Astrocyte of the spinal cord (primary cell): ENCODE measurements around the gene TRAK1.
A peak's percentile ranks its signal among the peaks of the same experiment; 100 is the strongest.

Experiments
- DNase-seq: peaks from one replicate; pipeline ENCODE4 v3.0.0; 2011; ENCODE audit warnings: low read depth, low spot score
- H3K4me3 ChIP-seq: 2 replicates; pipeline ENCODE4 v1.5.1; 2011; ENCODE audit warnings: low read depth, mild to moderate bottlenecking, low read length, moderate library complexity
- CTCF ChIP-seq: IDR thresholded peaks from 2 replicates; pipeline ENCODE4 v1.5.1; 2012; ENCODE audit warnings: low read depth, mild to moderate bottlenecking, low read length, inconsistent platforms
- in situ Hi-C: cut with HindIII; loops from 2 replicates; pipeline ENCODE4 v1.10.0; 2017; ENCODE audit warnings: low sequenced_read_pairs

TRAK1 gene

GRCh38 chr3:42051384-42052131 lies 39.6 kb upstream of the TRAK1 start:
- no peak overlapping the region for H3K4me3 ChIP-seq
- no peak for TF ChIP-seq CTCF
- no peak for DNase-seq
- in situ Hi-C loops, result no loop called here

- TF ChIP-seq CTCF, result no peak
- in situ Hi-C loops, result no loop called here
- H3K4me3 ChIP-seq, result no peak overlapping the region
- DNase-seq, result no peak
Measured at GRCh38 chr3:42052132-42052483, 39.0 kb upstream of the TRAK1 start.

GRCh38 chr3:42052484-42053351 lies 38.4 kb upstream of the TRAK1 start:
- DNase-seq, result peak; percentile 78
- H3K4me3 ChIP-seq, result no peak overlapping the region
- TF ChIP-seq CTCF, result no peak
- in situ Hi-C loops, result no loop called here

GRCh38 chr3:42053476-42053875 lies 37.7 kb upstream of the TRAK1 start:
- no peak for TF ChIP-seq CTCF
- no peak overlapping the region for H3K4me3 ChIP-seq
- DNase-seq, result no peak
- in situ Hi-C loops, result no loop called here

- H3K4me3 ChIP-seq, result no peak overlapping the region
- TF ChIP-seq CTCF, result no peak
- DNase-seq, result no peak
- in situ Hi-C loops, result no loop called here
Measured at GRCh38 chr3:42055291-42055690, 35.9 kb upstream of the TRAK1 start.

GRCh38 chr3:42056840-42057239 lies 34.3 kb upstream of the TRAK1 start:
- in situ Hi-C loops, result no loop called here
- DNase-seq, result no peak
- TF ChIP-seq CTCF, result no peak
- H3K4me3 ChIP-seq, result no peak overlapping the region
